ENCODE data around the gene TCF4. TPM values are rescaled to one million over a fixed set of nuclear protein-coding genes. Genes with fewer than 3 reads are reported as not detected.

TCF4 gene
- total and polyA plus RNA-seq, 2 of the 13 experiments (the other 11 are each of a cell fraction or from before 2014, with no cell fraction given): not detected

- DNase-seq (ENCODE audit: low spot score) (peak; percentile 10), FAIRE-seq (no peak), ATAC-seq (peak; percentile 72)
- Histone ChIP-seq H3K9ac (ENCODE audit: insufficient read depth, low read depth, low read length) (no peak overlapping the region), H3K27me3 (ENCODE audit: control insufficient read depth in 1 of 2, insufficient read depth in 2 of 2, low read length in 2 of 2) (no peaks in the 10 kb centered on the region), H3K27ac (ENCODE audit: extremely low read length, insufficient read depth, low read length) (no peak overlapping the region), H3K9me3 (ENCODE audit: low read length) (peaks cover 56% of the 10 kb centered on the region), H3K4me1 (ENCODE audit: insufficient read depth, low read length) (peaks cover 7% of the 10 kb centered on the region; the same call in 1 of the 2 replicates), H3K4me3 (replicated peaks in 1 of 3; ENCODE audit: insufficient read depth in 1 of 3, low read depth in 2 of 3, low read length in 3 of 3) (no peak overlapping the region), H4K20me1 (ENCODE audit: insufficient read depth, low read length) (no peaks in the 10 kb centered on the region), H3K36me3 (replicated peaks in 1 of 2; ENCODE audit: control insufficient read depth in 1 of 2, insufficient read depth in 2 of 2, low read length in 2 of 2) (no peaks in the 10 kb centered on the region), H3K79me2 (ENCODE audit: insufficient read depth, low read length) (no peaks in the 10 kb centered on the region), H2AFZ (ENCODE audit: low read length) (no peak overlapping the region), H3K4me2 (ENCODE audit: low read depth, low read length) (no peak overlapping the region)
- 2% methylated on average over 8 of the region's 8 CpGs for WGBS (ENCODE audit: low lambda C conversion rate)
- ChIA-PET CTCF (ENCODE audit: low intra/inter-chr PET ratio, low total read pairs) (no interaction called here), POLR2A (no interaction called here)
- in situ Hi-C loops (cut with HindIII; ENCODE audit: extremely low pct_ligation_motif_present, low pct_unique_long_range_greater_than_20kb): no loop called here
- no TSS peak for BruUV-seq (replicated peaks)
- no peak for TF ChIP-seq SOX13 (IDR thresholded peaks at IDR 0.05)
- TF ChIP-seq SOX13 (CRISPR knock-in tag; conservative IDR thresholded peaks at IDR 0.05 in 1 of 2, IDR thresholded peaks at IDR 0.05 in 1 of 2): 0 out of 4 replicates have a peak, but pooled peaks of 1 of the 2 experiments have one; percentile 7
- 0 out of 2 replicates have a peak, but pooled peaks have one; percentile 14 for TF ChIP-seq BCL6 (CRISPR knock-in tag; IDR thresholded peaks at IDR 0.05)
- TF ChIP-seq SOX6 (IDR thresholded peaks at IDR 0.05): no peak
- peak; percentile 57 for TF ChIP-seq SOX6 (CRISPR knock-in tag; IDR thresholded peaks at IDR 0.05)
- TF ChIP-seq HNF4A (CRISPR knock-in tag; IDR thresholded peaks at IDR 0.05): peak; percentile 34
- TF ChIP-seq ZBTB42 (CRISPR knock-in tag; IDR thresholded peaks at IDR 0.05): no peak
- intact Hi-C loops (cut with micrococcal nuclease; ENCODE audit: unreplicated experiment): no loop called here
Measured at GRCh38 chr18:55637204-55637603, 49.2 kb upstream of the TCF4 start.

- Histone ChIP-seq H3K4me1 (ENCODE audit: insufficient read depth, low read length) (peaks cover 7% of the 10 kb centered on the region; the same call in 1 of the 2 replicates), H3K4me2 (ENCODE audit: low read depth, low read length) (no peak overlapping the region), H2AFZ (ENCODE audit: low read length) (no peak overlapping the region), H3K27me3 (ENCODE audit: control insufficient read depth in 1 of 2, insufficient read depth in 2 of 2, low read length in 2 of 2) (no peaks in the 10 kb centered on the region), H3K9me3 (ENCODE audit: low read length) (peaks cover 58% of the 10 kb centered on the region), H4K20me1 (ENCODE audit: insufficient read depth, low read length) (no peaks in the 10 kb centered on the region), H3K79me2 (ENCODE audit: insufficient read depth, low read length) (no peaks in the 10 kb centered on the region), H3K36me3 (replicated peaks in 1 of 2; ENCODE audit: control insufficient read depth in 1 of 2, insufficient read depth in 2 of 2, low read length in 2 of 2) (no peaks in the 10 kb centered on the region), H3K27ac (ENCODE audit: extremely low read length, insufficient read depth, low read length) (no peak overlapping the region), H3K9ac (ENCODE audit: insufficient read depth, low read depth, low read length) (no peak overlapping the region), H3K4me3 (replicated peaks in 1 of 3; ENCODE audit: insufficient read depth in 1 of 3, low read depth in 2 of 3, low read length in 3 of 3) (no peak overlapping the region)
- in situ Hi-C loops (cut with HindIII; ENCODE audit: extremely low pct_ligation_motif_present, low pct_unique_long_range_greater_than_20kb) (no loop called here), intact Hi-C loops (cut with micrococcal nuclease; ENCODE audit: unreplicated experiment) (no loop called here)
- no TSS peak for BruUV-seq (replicated peaks)
- TF ChIP-seq ZNF619 (CRISPR knock-in tag; IDR thresholded peaks at IDR 0.05): no peak
- no peak for TF ChIP-seq KLF16 (CRISPR knock-in tag; IDR thresholded peaks at IDR 0.05)
- no peak for TF ChIP-seq ZBTB25 (CRISPR knock-in tag; IDR thresholded peaks at IDR 0.05)
- no peak for TF ChIP-seq EEA1 (CRISPR knock-in tag; IDR thresholded peaks at IDR 0.05; ENCODE audit: borderline replicate concordance)
- TF ChIP-seq ZMYM3 (CRISPR knock-in tag; IDR thresholded peaks at IDR 0.05): no peak
- TF ChIP-seq KLF13 (CRISPR knock-in tag; IDR thresholded peaks at IDR 0.05): no peak
- no peak for FAIRE-seq
- DNase-seq (ENCODE audit: low spot score): no peak
- WGBS (ENCODE audit: low lambda C conversion rate): 0% methylated on average over 2 of the region's 2 CpGs
- POLR2A ChIA-PET: no interaction called here
- CTCF ChIA-PET (ENCODE audit: low intra/inter-chr PET ratio, low total read pairs): no interaction called here
- no peak for ATAC-seq
Measured at GRCh38 chr18:55635439-55635838, 47.4 kb upstream of the TCF4 start.

All from HepG2 (cell line).